A673 (cell line): ENCODE data around the gene SEZ6L2. TPM values are rescaled to one million over a fixed set of nuclear protein-coding genes. Genes with fewer than 3 reads are reported as not detected.

ENCODE experiments used
- BruUV-seq: library from RNA; stranded (reverse); fragments of 400-500 nt; replicated peaks from 2 replicates; lab custom pipeline; 2021; lab: Mats Ljungman, UMichigan
- CTCF ChIA-PET: fragments of 300-600 bp; sonication (Branson Sonifier 250); formaldehyde crosslinking; loops from one replicate; lab custom pipeline; 2022; ENCODE audit warnings: antibody characterized with exemption; lab: Charles Lee
- POLR2A ChIA-PET: fragments of 300-600 bp; sonication (Branson Sonifier 250); formaldehyde crosslinking; loops from one replicate; lab custom pipeline; 2022; ENCODE audit warnings: antibody characterized with exemption; ENCODE audit not compliant: low non-redundant PET; lab: Charles Lee
- DNase-seq: peaks from one replicate; pipeline ENCODE4 v3.0.0-alpha.2; 2015; ENCODE audit warnings: low spot score
- H3K27ac ChIP-seq: fragments of 200-600 bp; sonication (generic); 2 replicates; pipeline ENCODE4 v1.5.1; 2016; ENCODE audit warnings: mixed run types, low read depth, mild to moderate bottlenecking, mixed read lengths, antibody characterized with exemption, low read length; ENCODE audit not compliant: poor library complexity, severe bottlenecking
- H3K27me3 ChIP-seq: fragments of 200-600 bp; sonication (generic); replicated peaks from 2 replicates; pipeline ENCODE4 v1.6.1; 2017; ENCODE audit warnings: mixed run types, low read depth, mild to moderate bottlenecking, mixed read lengths, antibody characterized with exemption, low read length; ENCODE audit not compliant: insufficient read depth, poor library complexity
- H3K36me3 ChIP-seq: fragments of 200-600 bp; sonication (generic); 2 replicates; pipeline ENCODE4 v1.6.1; 2016; ENCODE audit warnings: mixed run types, mild to moderate bottlenecking, mixed read lengths, antibody characterized with exemption, low read length; ENCODE audit not compliant: insufficient read depth, poor library complexity, severe bottlenecking
- H3K4me1 ChIP-seq: fragments of 200-600 bp; sonication (generic); 2 replicates; pipeline ENCODE4 v1.6.1; 2017; ENCODE audit warnings: mixed run types, mild to moderate bottlenecking, mixed read lengths, antibody characterized with exemption, low read length; ENCODE audit not compliant: insufficient read depth, poor library complexity, severe bottlenecking
- H3K4me3 ChIP-seq: fragments of 200-600 bp; sonication (generic); 2 replicates; pipeline ENCODE4 v1.5.1; 2016; ENCODE audit warnings: low read depth, mixed run types, mild to moderate bottlenecking, mixed read lengths, low read length; ENCODE audit not compliant: poor library complexity, severe bottlenecking
- H3K9me3 ChIP-seq: fragments of 200-600 bp; sonication (generic); 2 replicates; pipeline ENCODE4 v1.6.1; 2016; ENCODE audit warnings: mixed run types, low read depth, mild to moderate bottlenecking, mixed read lengths, antibody characterized with exemption, low read length; ENCODE audit not compliant: poor library complexity, severe bottlenecking
- CTCF ChIP-seq: fragments of 300-800, 200-600 bp; sonication (generic); conservative IDR thresholded peaks from 2 replicates; pipeline ENCODE4 v1.5.1; 2017; ENCODE audit warnings: low read depth, mild to moderate bottlenecking, antibody characterized with exemption, low read length, moderate library complexity, mixed read lengths
- EZH2 ChIP-seq: fragments of 200-600 bp; sonication (generic); IDR thresholded peaks from 2 replicates; pipeline ENCODE4 v1.6.1; 2017; ENCODE audit warnings: borderline replicate concordance, low read depth, mild to moderate bottlenecking, mixed read lengths, antibody characterized with exemption, low read length; ENCODE audit not compliant: poor library complexity, severe bottlenecking
- intact Hi-C: fragments of 100-400 bp; cut with micrococcal nuclease; formaldehyde crosslinking; loops from one replicate; pipeline ENCODE4 v1.10.0; 2022; ENCODE audit not compliant: unreplicated experiment
- total RNA-seq: library from RNA; stranded (reverse); gene quantifications from 2 replicates; pipeline ENCODE4 v1.2.3, GENCODE V29; 2021

Gene SEZ6L2
- total RNA-seq, 1 experiment from 2014 or later = 7.0 TPM

GRCh38 chr16:29826342-29826695, 73.0 kb downstream of the SEZ6L2 start:
- ChIA-PET POLR2A (interaction anchor here (0.6 kb wide), 1 partner anchor 123 kb away, joined by 6 read pairs; no protein-coding TSS in a partner anchor), CTCF (interaction anchor here (0.6 to 0.8 kb wide), 2 partner anchors 13 to 809 kb away, joined by 3 to 6 read pairs; no protein-coding TSS in a partner anchor)
- H3K4me1 ChIP-seq = peaks cover 19% of the 10 kb centered on the region
- no peaks in the 10 kb centered on the region for H3K27me3 ChIP-seq
- H3K27ac ChIP-seq = no peak overlapping the region
- no peaks in the 10 kb centered on the region for H3K36me3 ChIP-seq
- no peaks in the 10 kb centered on the region for H3K9me3 ChIP-seq
- no peak overlapping the region for H3K4me3 ChIP-seq
- no peak for DNase-seq
- TF ChIP-seq EZH2 (no peak), CTCF (no peak)
- intact Hi-C loops = no loop called here
- BruUV-seq = no TSS peak

- no peak overlapping the region for H3K4me3 ChIP-seq
- DNase-seq = no peak
- no peak for TF ChIP-seq CTCF
- no peak for TF ChIP-seq EZH2
- intact Hi-C loops = no loop called here
- no peaks in the 10 kb centered on the region for H3K27me3 ChIP-seq
- peak overlapping the region; percentile 21 for H3K27ac ChIP-seq
- H3K4me1 ChIP-seq = peaks cover 29% of the 10 kb centered on the region
- H3K36me3 ChIP-seq = no peaks in the 10 kb centered on the region
- CTCF ChIA-PET = interaction anchor here (0.8 kb wide), 1 partner anchor 12 kb away, joined by 6 read pairs; no protein-coding TSS in a partner anchor
- H3K9me3 ChIP-seq = no peaks in the 10 kb centered on the region
- POLR2A ChIA-PET = interaction anchor here (0.6 kb wide), 1 partner anchor 31 kb away, joined by 3 read pairs; no protein-coding TSS in a partner anchor
- BruUV-seq = no TSS peak
These were observed 74.0 kb downstream of the SEZ6L2 start for GRCh38 chr16:29825145-29826044.

- H3K27ac ChIP-seq = peak overlapping the region; percentile 21
- no peaks in the 10 kb centered on the region for H3K27me3 ChIP-seq
- H3K9me3 ChIP-seq = no peaks in the 10 kb centered on the region
- POLR2A ChIA-PET = interaction anchor here (0.6 to 0.7 kb wide), 2 partner anchors 30 to 164 kb away, joined by 3 to 5 read pairs; no protein-coding TSS in a partner anchor
- CTCF ChIA-PET = no interaction called here
- H3K36me3 ChIP-seq = peaks cover 5% of the 10 kb centered on the region
- no TSS peak for BruUV-seq
- H3K4me3 ChIP-seq = no peak overlapping the region
- intact Hi-C loops = no loop called here
- no peak for DNase-seq
- TF ChIP-seq EZH2 (no peak), CTCF (no peak)
- peaks cover 36% of the 10 kb centered on the region for H3K4me1 ChIP-seq
These were observed 74.7 kb downstream of the SEZ6L2 start for GRCh38 chr16:29824589-29825144.
